Fibroblast of pulmonary artery (primary cell): Measurements from ENCODE around the gene SPTA1.

Experiments
- DNase-seq: peaks from one replicate; pipeline ENCODE4 v3.0.0-alpha.2; 2010; ENCODE audit warnings: low read depth
- H3K4me3 ChIP-seq: replicated peaks from 2 replicates; pipeline ENCODE4 v1.5.1; 2011; ENCODE audit warnings: low read depth, mild to moderate bottlenecking, control low read depth, low read length, moderate library complexity
- CTCF ChIP-seq: IDR thresholded peaks from 2 replicates; pipeline ENCODE4 v1.5.1; 2011; ENCODE audit warnings: mild to moderate bottlenecking, control low read depth, low read length, inconsistent platforms; ENCODE audit errors: missing control alignments

SPTA1 gene

GRCh38 chr1:158583962-158584361, 102.6 kb downstream of the SPTA1 start:
- no peak for TF ChIP-seq CTCF
- no peak for DNase-seq
- H3K4me3 ChIP-seq: no peak overlapping the region

GRCh38 chr1:158579733-158580132, 106.8 kb downstream of the SPTA1 start, which contains the start of gene OR10X1:
Gene OR10X1, minus strand, starts transcription at chr1:158579899. Its CDS starts 0 bp downstream, at chr1:158579899.
- TF ChIP-seq CTCF: no peak
- DNase-seq: no peak
- H3K4me3 ChIP-seq: no peak within 1 kb of the TSS

- no peak for DNase-seq
- no peak for TF ChIP-seq CTCF
- H3K4me3 ChIP-seq: no peak overlapping the region
Observed at GRCh38 chr1:158577561-158577960, 109.0 kb downstream of the SPTA1 start.

GRCh38 chr1:158572226-158572625, 114.3 kb downstream of the SPTA1 start:
- DNase-seq: no peak
- no peak for TF ChIP-seq CTCF
- no peak overlapping the region for H3K4me3 ChIP-seq

- no peak for TF ChIP-seq CTCF
- no peak for DNase-seq
- no peak within 1 kb of the TSS for H3K4me3 ChIP-seq
Observed at GRCh38 chr1:158570480-158570879, 116.0 kb downstream of the SPTA1 start, which contains the start of gene OR6P1. Gene OR6P1, minus strand, starts transcription at chr1:158570580. Its CDS starts 6,976 bp downstream, at chr1:158563604.

GRCh38 chr1:158564608-158565007, 121.9 kb downstream of the SPTA1 start:
- no peak for DNase-seq
- no peak overlapping the region for H3K4me3 ChIP-seq
- TF ChIP-seq CTCF: no peak

GRCh38 chr1:158563853-158564252, 122.7 kb downstream of the SPTA1 start:
- no peak overlapping the region for H3K4me3 ChIP-seq
- DNase-seq: no peak
- TF ChIP-seq CTCF: no peak
